Measurements from ENCODE around the gene CYP4V2. TPM values are rescaled to one million over a fixed set of nuclear protein-coding genes. Genes with fewer than 3 reads are reported as not detected.
A peak's percentile ranks its signal among the peaks of the same experiment; 100 is the strongest.

CYP4V2 gene
- total RNA-seq (10 to 100 TPM; 27.9 to 39.7 (median 34.1) TPM), polyA plus RNA-seq (10 to 100 TPM; 25.6 to 38.4 TPM)

- FAIRE-seq (no peak), ATAC-seq (peak; percentile 81 to 90 (median 88)), DNase-seq (peak; percentile 76 to 90 (median 84))
- 0% methylated on average over 97 to 107 of the region's 107 CpGs for WGBS, 2 donors
- H3K36me3 ChIP-seq: no peaks in the 10 kb centered on the region
- TF ChIP-seq CTCF (IDR thresholded peaks at IDR 0.05): no peak
- H3K27ac ChIP-seq: peak within 1 kb of the TSS; percentile 83 to 99 (median 94)
- intact Hi-C loops (cut with DNase I): no loop called here
- H3K27me3 ChIP-seq: no peaks in the 10 kb centered on the region
- no peaks in the 10 kb centered on the region for H3K9me3 ChIP-seq
- peak within 1 kb of the TSS; percentile 75 to 93 (median 88) for H3K4me3 ChIP-seq
- H3K4me1 ChIP-seq: peaks cover 13 to 29% (median 27%) of the 10 kb centered on the region in 3 donors
These were observed at the start of gene CYP4V2 for GRCh38 chr4:186191200-186192065. Gene CYP4V2 (plus strand): TSS chr4:186191567. CDS start chr4:186191824, 257 bp downstream.

DNA sequence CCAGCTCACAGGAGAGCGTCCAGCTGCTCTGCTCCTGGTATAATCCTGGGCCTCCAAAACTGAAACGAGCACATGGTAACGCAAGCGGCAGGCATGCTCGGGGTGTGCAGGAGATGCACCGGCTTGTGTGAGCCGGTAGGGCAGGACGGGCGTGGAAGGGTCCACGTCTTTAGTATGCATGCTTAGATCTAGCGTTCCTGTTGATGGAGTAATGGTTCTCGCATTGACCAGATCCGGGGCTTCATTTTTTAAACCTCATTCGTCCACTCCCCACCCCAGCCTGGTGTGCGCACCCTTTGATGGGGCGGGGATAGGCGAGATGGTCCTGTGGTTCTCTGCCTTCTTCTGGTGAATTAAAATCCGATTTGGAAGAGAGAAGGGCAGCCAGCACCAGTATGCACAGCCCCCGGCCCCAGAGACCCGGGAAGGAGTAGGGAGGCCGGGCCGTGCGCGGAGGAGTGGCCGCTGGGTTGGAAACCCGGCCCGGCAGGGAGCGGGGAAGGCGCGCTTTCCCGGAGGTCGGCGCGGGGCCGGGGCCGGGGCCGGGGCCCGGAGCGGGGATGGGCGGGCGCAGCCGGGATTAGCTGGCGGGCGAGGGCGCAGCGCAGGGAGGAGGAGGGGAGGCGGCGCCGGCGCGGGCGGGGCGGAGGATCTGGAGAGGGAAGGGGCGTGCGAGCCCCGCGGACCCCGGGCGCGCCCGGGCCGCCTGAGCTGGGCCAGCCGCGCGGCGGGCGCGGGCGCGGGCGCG is 47.0 kb upstream of the CYP4V2 start:
- H3K27me3 ChIP-seq: no peaks in the 10 kb centered on the region
- FAIRE-seq (no peak), ATAC-seq (peak; percentile 63 to 79 (median 75)), DNase-seq (peak in 5 of 6 donors; percentile 43 to 86 (median 59))
- TF ChIP-seq CTCF (IDR thresholded peaks at IDR 0.05): no peak
- H3K4me1 ChIP-seq: peaks cover 0 to 5% (median 0%) of the 10 kb centered on the region in 3 donors
- H3K36me3 ChIP-seq: no peaks in the 10 kb centered on the region
- peak overlapping the region; percentile 23 to 56 (median 40) for H3K4me3 ChIP-seq
- 4 to 7% methylated on average over 32 to 70 of the region's 72 CpGs for WGBS, 2 donors
- H3K27ac ChIP-seq: peak overlapping the region in 3 of 4 donors; percentile 44 to 81 (median 74)
- intact Hi-C loops (cut with DNase I): loop anchor here in 1 of 3 donors (10.0 kb wide), 1 partner anchor 70 kb away; no protein-coding TSS in a partner anchor
- no peaks in the 10 kb centered on the region for H3K9me3 ChIP-seq

DNA sequence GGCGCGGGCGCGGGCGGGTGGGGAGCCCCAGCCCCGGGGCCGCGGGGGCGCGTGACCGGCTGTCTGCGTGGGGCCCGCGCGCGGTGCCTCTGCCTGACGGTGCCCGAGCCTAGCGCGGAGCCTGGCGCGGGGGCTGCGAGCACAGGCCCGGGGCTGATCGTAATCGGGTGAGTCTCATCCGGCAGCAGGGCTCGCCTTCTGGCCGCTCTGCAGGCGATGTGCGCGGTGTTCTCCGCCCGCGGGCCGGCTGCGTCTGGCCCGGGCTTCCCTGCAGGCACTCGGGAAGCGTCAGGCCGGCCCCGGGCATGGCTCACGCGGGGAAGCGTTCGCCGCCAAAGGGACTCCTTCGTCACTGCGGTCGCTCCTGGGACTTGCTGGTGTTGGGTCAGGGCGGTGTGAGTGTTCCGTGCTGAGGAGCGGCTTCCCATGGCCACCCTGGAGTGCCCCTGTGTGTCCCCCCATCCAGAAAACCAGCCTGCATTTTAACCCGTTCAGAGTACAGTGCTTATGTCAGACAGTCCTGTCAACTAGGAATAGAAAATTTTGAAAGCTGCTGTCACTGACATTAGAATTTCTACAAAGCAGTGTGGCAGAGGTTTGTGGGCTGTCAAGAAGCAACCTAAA is 46.3 kb upstream of the CYP4V2 start:
- Histone ChIP-seq H3K27me3 (no peaks in the 10 kb centered on the region), H3K4me1 (peaks cover 0 to 5% (median 0%) of the 10 kb centered on the region in 3 donors), H3K4me3 (peak overlapping the region; percentile 28 to 56 (median 40)), H3K36me3 (no peaks in the 10 kb centered on the region), H3K9me3 (no peaks in the 10 kb centered on the region), H3K27ac (peak overlapping the region; percentile 44 to 87 (median 72))
- intact Hi-C loops (cut with DNase I): loop anchor here in 1 of 3 donors (10.0 kb wide), 1 partner anchor 70 kb away; no protein-coding TSS in a partner anchor
- no peak for FAIRE-seq
- peak; percentile 35 to 86 (median 54) for DNase-seq
- ATAC-seq: peak; percentile 45 to 70 (median 64)
- TF ChIP-seq CTCF (IDR thresholded peaks at IDR 0.05): no peak
- 0 to 1% methylated on average over 42 to 53 of the region's 54 CpGs for WGBS, 2 donors

DNA sequence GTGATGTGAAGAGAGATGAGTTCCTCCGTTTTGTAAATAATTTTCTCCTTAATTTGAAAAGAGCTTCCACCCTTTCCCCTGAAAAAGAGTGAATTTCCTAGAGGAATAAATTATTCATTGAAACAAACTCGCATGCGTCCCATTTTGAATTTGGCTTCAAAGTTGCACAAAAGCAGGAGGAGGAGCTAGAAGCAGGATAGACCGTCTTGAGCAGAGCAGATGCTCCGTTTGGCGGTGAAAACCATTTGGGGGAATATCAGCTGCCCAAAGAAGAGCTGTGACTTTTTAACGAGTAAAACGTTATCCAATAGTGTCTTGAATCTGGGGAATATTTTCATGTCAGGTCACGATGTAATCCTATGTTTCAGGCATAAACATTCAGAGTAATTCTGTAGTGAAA is 44.9 kb upstream of the CYP4V2 start:
- ATAC-seq (no peak), DNase-seq (no peak), FAIRE-seq (no peak)
- intact Hi-C loops (cut with DNase I): loop anchor here in 1 of 3 donors (10.0 kb wide), 1 partner anchor 72 kb away; no protein-coding TSS in a partner anchor
- H3K27me3 ChIP-seq: no peaks in the 10 kb centered on the region
- no peaks in the 10 kb centered on the region for H3K36me3 ChIP-seq
- peaks cover 0 to 5% (median 0%) of the 10 kb centered on the region in 3 donors for H3K4me1 ChIP-seq
- no peak overlapping the region for H3K4me3 ChIP-seq
- H3K9me3 ChIP-seq: no peaks in the 10 kb centered on the region
- peak overlapping the region in 2 of 4 donors; percentile 86 to 87 for H3K27ac ChIP-seq
- no peak for TF ChIP-seq CTCF (IDR thresholded peaks at IDR 0.05)
- 82% methylated on average over 9 of the region's 9 CpGs for WGBS, 2 donors
